Spleen (tissue), 11 donors: ENCODE data around the gene ALOX12B. TPM values are rescaled to one million over a fixed set of nuclear protein-coding genes. Genes with fewer than 3 reads are reported as not detected.
"Not testable (repeated sequence)": the region's sequence is repeated elsewhere in the genome, so short reads cannot be mapped to it uniquely, and the experiment has no call there.

Experiments
- DNase-seq: peaks from one replicate; pipeline ENCODE4 v3.0.0-alpha.2; 2020
- H3K27ac ChIP-seq, 8 donors: fragments of 200-600 bp; sonication (generic) in 7 of 8; 1 replicate in 4 of 8; 2 replicates in 4 of 8; pipeline versions ENCODE4 v1.5.0 to v1.8.0; 2016 to 2021; ENCODE audit warnings: inconsistent platforms in 4 of 8, mild to moderate bottlenecking in 4 of 8, moderate library complexity in 1 of 8
- H3K27me3 ChIP-seq, 7 donors: fragments of 200-600 bp; sonication (generic) in 6 of 7; replicated peaks in 1 of 7; 1 replicate in 4 of 7; 2 replicates in 3 of 7; pipeline versions ENCODE4 v1.5.0 to v1.8.0; 2016 to 2021; ENCODE audit warnings: inconsistent platforms in 3 of 7, mild to moderate bottlenecking in 1 of 7
- H3K36me3 ChIP-seq, 6 donors: fragments of 200-600 bp; sonication (generic) in 5 of 6; 1 replicate in 4 of 6; 2 replicates in 2 of 6; pipeline versions ENCODE4 v1.5.0 to v1.8.0; 2016 to 2021; ENCODE audit warnings: inconsistent platforms in 2 of 6
- H3K4me1 ChIP-seq, 6 donors: fragments of 200-600 bp; sonication (generic) in 5 of 6; 1 replicate in 3 of 6; 2 replicates in 3 of 6; pipeline versions ENCODE4 v1.5.0 to v1.8.0; 2016 to 2021; ENCODE audit warnings: inconsistent platforms in 3 of 6
- H3K4me3 ChIP-seq, 8 donors: fragments of 200-600 bp; sonication (generic) in 7 of 8; 1 replicate in 4 of 8; 2 replicates in 4 of 8; pipeline versions ENCODE4 v1.5.0 to v1.8.0; 2016 to 2021; ENCODE audit warnings: inconsistent platforms in 4 of 8, mild to moderate bottlenecking in 4 of 8, moderate library complexity in 2 of 8
- H3K9me3 ChIP-seq, 8 donors: fragments of 200-600 bp; sonication (generic) in 7 of 8; 1 replicate in 4 of 8; 2 replicates in 4 of 8; pipeline versions ENCODE4 v1.5.0 to v1.8.0; 2016 to 2021; ENCODE audit warnings: inconsistent platforms in 4 of 8
- CTCF ChIP-seq, 11 experiments: fragments of 200-600 bp in 7 of 11; fragments of 450-650 bp in 4 of 11; sonication (generic) in 4 of 11; IDR thresholded peaks in 8 of 11; conservative IDR thresholded peaks in 3 of 11; 1 replicate in 7 of 11; 2 replicates in 4 of 11; pipeline versions ENCODE4 v1.4.0 to v1.8.0; 2016 to 2021; ENCODE audit warnings: antibody characterized with exemption in 11 of 11, inconsistent platforms in 4 of 11, mild to moderate bottlenecking in 1 of 11
- POLR2A ChIP-seq, 3 donors: fragments of 450-650 bp; IDR thresholded peaks; one replicate each; pipeline ENCODE4 v1.5.1; 2017; ENCODE audit warnings: antibody characterized with exemption in 3 of 3, mild to moderate bottlenecking in 1 of 3
- POLR2AphosphoS5 ChIP-seq, 3 donors: sonication (generic); formaldehyde crosslinking; IDR thresholded peaks; one replicate each; pipeline ENCODE4 v1.5.1; 2017; ENCODE audit warnings: antibody characterized with exemption in 3 of 3
- WGBS, 5 donors: extraction: QIAGEN DNeasy Blood & Tissue Kit in 3 of 5; methylation state at CpG; one replicate each; pipeline versions ENCODE4 v1.1.5 to v1.1.7; 2013 to 2018; 5-methylcytosine and 5-hydroxymethylcytosine counted together
- intact Hi-C: fragments of 100-400 bp; cut with DNase I; formaldehyde crosslinking; loops from one replicate; pipeline ENCODE4 v1.15.0; 2023; ENCODE audit warnings: low total_unique reads
- microRNA-seq, 3 donors: library from miRNA; unstranded; fragments of <30 nt; microRNA quantifications; one replicate each; pipeline versions ENCODE4 to v1.1.0, GENCODE V29; 2019 to 2020
- polyA plus RNA-seq, 3 donors: library from polyadenylated mRNA; stranded (reverse); fragments of 200-250 nt; gene quantifications; one replicate each; pipeline ENCODE4 v1.2.1, GENCODE V29; 2013
- small RNA-seq, 4 donors: library from RNA; depleted of rRNA; stranded (forward); fragments of <200 nt; gene quantifications; one replicate each; pipeline ENCODE3, GENCODE V24; 2016
- total RNA-seq, 7 donors: library from RNA; depleted of rRNA in 3 of 7; stranded (reverse); fragments of >200 nt in 3 of 7; fragmentation: NEBNext Ultra II Directional in 4 of 7; extraction: Animal tissue kit (Norgen Biotek cat#: 25700) in 4 of 7; gene quantifications; one replicate each; pipeline versions ENCODE4 v1.1.0 to v1.2.1, GENCODE V29; 2016 to 2021
- donor health status: healthy with polysubstance abuse.
- donor health status: DM: no; HTN: no; CAD: no; lungs with moderate emphysema.
- donor health status: DM: no; HTN: no; CAD: no.
- donor health status: Bipolar disorder and iron deficiency.
- donor health status: healthy.
- donor health status: DM: no; HTN: no; CAD: no.
- donor health status: DM: yes; HTN: yes; CAD: no.

Gene ALOX12B
- total and polyA plus RNA-seq, 10 donors, result 0.47 to 1.3 (median 0.86) TPM; not detected in 4

- no peaks in the 10 kb centered on the region for H3K9me3 ChIP-seq
- peaks cover 0 to 70% (median 7%) of the 10 kb centered on the region in 7 donors for H3K27me3 ChIP-seq
- DNase-seq, result no peak
- no peak overlapping the region for H3K4me3 ChIP-seq
- H3K36me3 ChIP-seq, result no peaks in the 10 kb centered on the region
- intact Hi-C loops, result no loop called here
- TF ChIP-seq POLR2AphosphoS5 (IDR thresholded peaks at IDR 0.05) (no peak), POLR2A (IDR thresholded peaks at IDR 0.05) (no peak), CTCF (IDR thresholded peaks at IDR 0.05 in 8 of 11, conservative IDR thresholded peaks at IDR 0.05 in 3 of 11) (no peak)
- WGBS, 5 donors, result 69 to 92% (median 78%) methylated on average over 4 to 6 of the region's 6 CpGs
- no peak overlapping the region for H3K27ac ChIP-seq
- H3K4me1 ChIP-seq, result no peaks in the 10 kb centered on the region
These were observed 56.3 kb downstream of the ALOX12B start for GRCh38 chr17:8031261-8031661.

- DNase-seq, result peak; percentile 3
- H3K27me3 ChIP-seq, result peaks cover 0 to 72% (median 7%) of the 10 kb centered on the region in 7 donors
- H3K4me3 ChIP-seq, result no peak overlapping the region
- H3K36me3 ChIP-seq, result no peaks in the 10 kb centered on the region
- intact Hi-C loops, result no loop called here
- peaks cover 0 to 9% (median 2%) of the 10 kb centered on the region in 6 donors for H3K4me1 ChIP-seq
- WGBS, 5 donors, result 72 to 90% (median 78%) methylated on average over 5 of the region's 5 CpGs
- no peaks in the 10 kb centered on the region for H3K9me3 ChIP-seq
- no peak overlapping the region for H3K27ac ChIP-seq
- TF ChIP-seq CTCF (IDR thresholded peaks at IDR 0.05 in 8 of 11, conservative IDR thresholded peaks at IDR 0.05 in 3 of 11) (no peak), POLR2A (IDR thresholded peaks at IDR 0.05) (no peak)
These were observed 58.4 kb downstream of the ALOX12B start for GRCh38 chr17:8029121-8029520.

GRCh38 chr17:8025176-8025911 is 62.2 kb downstream of the ALOX12B start:
- no peak for TF ChIP-seq CTCF (IDR thresholded peaks at IDR 0.05 in 8 of 11, conservative IDR thresholded peaks at IDR 0.05 in 3 of 11)
- no peak for TF ChIP-seq POLR2AphosphoS5 (IDR thresholded peaks at IDR 0.05)
- no peak for TF ChIP-seq POLR2A (IDR thresholded peaks at IDR 0.05)
- DNase-seq, result peak; percentile 54
- no peak overlapping the region for H3K4me3 ChIP-seq
- intact Hi-C loops, result no loop called here
- no peak overlapping the region for H3K27ac ChIP-seq
- no peaks in the 10 kb centered on the region for H3K9me3 ChIP-seq
- peaks cover 0 to 44% (median 7%) of the 10 kb centered on the region in 7 donors for H3K27me3 ChIP-seq
- 83 to 89% (median 87%) methylated on average over 8 to 9 of the region's 9 CpGs for WGBS, 5 donors
- H3K4me1 ChIP-seq, result peaks cover 0 to 25% (median 2%) of the 10 kb centered on the region in 6 donors
- no peaks in the 10 kb centered on the region for H3K36me3 ChIP-seq

- peaks cover 0 to 43% (median 7%) of the 10 kb centered on the region in 7 donors for H3K27me3 ChIP-seq
- peak overlapping the region in 2 of 8 donors; percentile 21 to 57 for H3K27ac ChIP-seq
- H3K4me1 ChIP-seq, result peaks cover 0 to 37% (median 7%) of the 10 kb centered on the region in 6 donors
- intact Hi-C loops, H3K36me3 ChIP-seq, H3K4me3 ChIP-seq, H3K9me3 ChIP-seq: not testable (repeated sequence)
- WGBS, 5 donors, result 58 to 76% (median 69%) methylated on average over 6 of the region's 6 CpGs
- DNase-seq, result peak; percentile 19
These were observed 63.4 kb downstream of the ALOX12B start for GRCh38 chr17:8024161-8024560.

Small RNAs within 50 kb of the gene (microRNA-seq; reads per million reads assigned to microRNA genes)
- gene MIR4314, result 0 reads per million in 3 donors

Small RNAs within 50 kb of the gene (small RNA-seq; reads per million reads assigned to genes)
- 0 reads per million in 4 donors for gene MIR4314

Other genes with a start within 250 kb of the ALOX12B start
- 10 to 100 TPM in 5 of 7 donors, 1 to 10 TPM in 2; 5.2 to 31.8 (median 18.0) TPM for gene TMEM88, start 232.7 kb downstream of the ALOX12B start, total RNA-seq
- gene TMEM88, start 232.7 kb downstream of the ALOX12B start, polyA plus RNA-seq, result 10 to 100 TPM in 1 of 3 donors, 1 to 10 TPM in 2; 5.5 to 26.2 (median 9.5) TPM
- gene NAA38, start 230.2 kb downstream of the ALOX12B start, total RNA-seq, result 100 to 1,000 TPM in 1 of 7 donors, 10 to 100 TPM in 6; 51.0 to 111 (median 56.9) TPM
- 100 to 1,000 TPM; 119 to 185 (median 182) TPM for gene NAA38, start 230.2 kb downstream of the ALOX12B start, polyA plus RNA-seq
- gene CYB5D1, start 229.7 kb downstream of the ALOX12B start, total RNA-seq, result 10 to 100 TPM in 1 of 7 donors, 1 to 10 TPM in 6; 4.1 to 13.2 (median 5.9) TPM
- gene CYB5D1, start 229.7 kb downstream of the ALOX12B start, polyA plus RNA-seq, result 1 to 10 TPM; 2.1 to 3.8 (median 2.9) TPM
- 100 to 1,000 TPM in 2 of 7 donors, 10 to 100 TPM in 5; 60.9 to 117 (median 83.6) TPM for gene CHD3, start 198.9 kb downstream of the ALOX12B start, total RNA-seq
- 10 to 100 TPM; 37.0 to 84.3 (median 71.8) TPM for gene CHD3, start 198.9 kb downstream of the ALOX12B start, polyA plus RNA-seq
- gene RNF227, start 171.4 kb downstream of the ALOX12B start, total RNA-seq, result 10 to 100 TPM in 1 of 7 donors, 1 to 10 TPM in 6; 2.5 to 20.7 (median 3.4) TPM
- gene RNF227, start 171.4 kb downstream of the ALOX12B start, polyA plus RNA-seq, result 1 to 10 TPM; 2.4 to 4.0 (median 3.8) TPM
- 1 to 10 TPM; 1.1 to 6.3 (median 4.2) TPM for gene KCNAB3, start 157.9 kb downstream of the ALOX12B start, total RNA-seq
- gene KCNAB3, start 157.9 kb downstream of the ALOX12B start, polyA plus RNA-seq, result 1 to 10 TPM; 2.3 to 5.6 (median 2.9) TPM
- 100 to 1,000 TPM in 3 of 7 donors, 10 to 100 TPM in 4; 71.1 to 120 (median 98.9) TPM for gene TRAPPC1, start 155.8 kb downstream of the ALOX12B start, total RNA-seq
- 100 to 1,000 TPM; 128 to 172 (median 135) TPM for gene TRAPPC1, start 155.8 kb downstream of the ALOX12B start, polyA plus RNA-seq
- gene CNTROB, start 155.5 kb downstream of the ALOX12B start, total RNA-seq, result 10 to 100 TPM; 22.6 to 27.0 (median 25.2) TPM
- 10 to 100 TPM; 19.6 to 27.1 (median 24.2) TPM for gene CNTROB, start 155.5 kb downstream of the ALOX12B start, polyA plus RNA-seq
- gene GUCY2D, start 85.1 kb downstream of the ALOX12B start, total RNA-seq, result under 1 TPM in 2 of 7 donors, not detected in 5; 0.07 to 0.43 TPM
- gene GUCY2D, start 85.1 kb downstream of the ALOX12B start, polyA plus RNA-seq, result under 1 TPM in 1 of 3 donors, not detected in 2; 0.03 TPM
- gene ALOX15B, start 48.7 kb downstream of the ALOX12B start, total RNA-seq, result 1 to 10 TPM in 5 of 7 donors, under 1 TPM in 2; 0.13 to 6.2 (median 2.8) TPM
- 1 to 10 TPM; 1.0 to 7.8 (median 2.7) TPM for gene ALOX15B, start 48.7 kb downstream of the ALOX12B start, polyA plus RNA-seq
- not detected for gene ALOXE3, start 30.8 kb upstream of the ALOX12B start, total RNA-seq
- gene ALOXE3, start 30.8 kb upstream of the ALOX12B start, polyA plus RNA-seq, result under 1 TPM in 1 of 3 donors, not detected in 2; 0.03 TPM
- gene HES7, start 36.4 kb upstream of the ALOX12B start, total RNA-seq, result under 1 TPM in 2 of 7 donors, not detected in 5; 0.41 to 0.67 TPM
- gene HES7, start 36.4 kb upstream of the ALOX12B start, polyA plus RNA-seq, result under 1 TPM; 0.04 to 0.53 (median 0.32) TPM
- 100 to 1,000 TPM in 2 of 7 donors, 10 to 100 TPM in 5; 68.0 to 213 (median 73.5) TPM for gene PER1, start 64.7 kb upstream of the ALOX12B start, total RNA-seq
- 10 to 100 TPM; 12.6 to 83.0 (median 17.5) TPM for gene PER1, start 64.7 kb upstream of the ALOX12B start, polyA plus RNA-seq
- gene VAMP2, start 75.2 kb upstream of the ALOX12B start, total RNA-seq, result 10 to 100 TPM; 37.5 to 94.8 (median 65.7) TPM
- 10 to 100 TPM; 38.7 to 57.8 (median 38.8) TPM for gene VAMP2, start 75.2 kb upstream of the ALOX12B start, polyA plus RNA-seq
- gene TMEM107, start 88.7 kb upstream of the ALOX12B start, total RNA-seq, result 10 to 100 TPM; 13.0 to 42.2 (median 22.4) TPM
- 10 to 100 TPM in 2 of 3 donors, 1 to 10 TPM in 1; 8.1 to 14.0 (median 11.9) TPM for gene TMEM107, start 88.7 kb upstream of the ALOX12B start, polyA plus RNA-seq
- 10 to 100 TPM in 6 of 7 donors, 1 to 10 TPM in 1; 9.5 to 14.6 (median 12.3) TPM for gene BORCS6, start 102.5 kb upstream of the ALOX12B start, total RNA-seq
- gene BORCS6, start 102.5 kb upstream of the ALOX12B start, polyA plus RNA-seq, result 10 to 100 TPM in 2 of 3 donors, 1 to 10 TPM in 1; 10.0 to 16.5 (median 12.9) TPM
- gene AURKB, start 122.9 kb upstream of the ALOX12B start, total RNA-seq, result 10 to 100 TPM in 4 of 7 donors, 1 to 10 TPM in 3; 2.4 to 21.0 (median 10.6) TPM
- gene AURKB, start 122.9 kb upstream of the ALOX12B start, polyA plus RNA-seq, result 10 to 100 TPM in 2 of 3 donors, 1 to 10 TPM in 1; 6.2 to 30.9 (median 10.5) TPM
- 100 to 1,000 TPM in 3 of 7 donors, 10 to 100 TPM in 4; 53.9 to 131 (median 91.3) TPM for gene CTC1, start 160.3 kb upstream of the ALOX12B start, total RNA-seq
- 10 to 100 TPM; 16.6 to 47.4 (median 22.6) TPM for gene CTC1, start 160.3 kb upstream of the ALOX12B start, polyA plus RNA-seq
- gene PFAS, start 161.6 kb upstream of the ALOX12B start, total RNA-seq, result 10 to 100 TPM; 14.0 to 70.3 (median 30.8) TPM
- gene PFAS, start 161.6 kb upstream of the ALOX12B start, polyA plus RNA-seq, result 10 to 100 TPM; 12.6 to 22.8 (median 14.1) TPM
- 10 to 100 TPM; 18.9 to 25.6 (median 21.2) TPM for gene RANGRF, start 201.0 kb upstream of the ALOX12B start, total RNA-seq
- gene RANGRF, start 201.0 kb upstream of the ALOX12B start, polyA plus RNA-seq, result 10 to 100 TPM; 52.1 to 55.9 (median 54.1) TPM
- 10 to 100 TPM in 1 of 7 donors, 1 to 10 TPM in 6; 4.2 to 16.7 (median 7.3) TPM for gene SLC25A35, start 207.7 kb upstream of the ALOX12B start, total RNA-seq
- 1 to 10 TPM; 4.6 to 5.6 (median 5.5) TPM for gene SLC25A35, start 207.7 kb upstream of the ALOX12B start, polyA plus RNA-seq
- 10 to 100 TPM in 4 of 7 donors, 1 to 10 TPM in 3; 6.9 to 16.7 (median 12.1) TPM for gene ARHGEF15, start 222.5 kb upstream of the ALOX12B start, total RNA-seq
- 10 to 100 TPM in 1 of 3 donors, 1 to 10 TPM in 2; 2.3 to 14.2 (median 7.3) TPM for gene ARHGEF15, start 222.5 kb upstream of the ALOX12B start, polyA plus RNA-seq